GM10266 (cell line): Measurements from ENCODE around the gene EHMT1.
A peak's percentile ranks its signal among the peaks of the same experiment; 100 is the strongest.

Experiments used
- DNase-seq: peaks from one replicate; pipeline ENCODE4 v3.0.0; 2012; ENCODE audit errors: extremely low spot score
- CTCF ChIP-seq: IDR thresholded peaks from 2 replicates; pipeline ENCODE4 v1.5.1; 2012; ENCODE audit warnings: mild to moderate bottlenecking, low read depth; ENCODE audit not compliant: control insufficient read depth, insufficient read depth; ENCODE audit errors: missing control alignments

The EHMT1 gene

GRCh38 chr9:137814436-137814835 is 195.6 kb downstream of the EHMT1 start:
- no peak for TF ChIP-seq CTCF
- DNase-seq = no peak

GRCh38 chr9:137814841-137815240 is 196.0 kb downstream of the EHMT1 start:
- no peak for TF ChIP-seq CTCF

GRCh38 chr9:137815256-137816255 is 196.8 kb downstream of the EHMT1 start:
- TF ChIP-seq CTCF = no peak
- no peak for DNase-seq

More at GRCh38 chr9:137814841-137815240, 196.0 kb downstream of the EHMT1 start:
- no peak for DNase-seq

- no peak for TF ChIP-seq CTCF
- peak; percentile 76 for DNase-seq
Measured at GRCh38 chr9:137816531-137817235, 197.9 kb downstream of the EHMT1 start.

GRCh38 chr9:137817236-137818200 is 198.7 kb downstream of the EHMT1 start:
- no peak for DNase-seq
- no peak for TF ChIP-seq CTCF

- no peak for DNase-seq
- no peak for TF ChIP-seq CTCF
Measured at GRCh38 chr9:137818286-137818685, 199.5 kb downstream of the EHMT1 start.
